GM12891 (cell line): Measurements from ENCODE around the gene GRIK3.

Experiments
- POLR2A ChIP-seq: IDR thresholded peaks from 2 replicates; pipeline ENCODE4 v1.6.1; 2011; ENCODE audit warnings: low read depth, low read length, control low read depth
- POLR2AphosphoS5 ChIP-seq: IDR thresholded peaks from 2 replicates; pipeline ENCODE4 v1.6.1; 2011; ENCODE audit warnings: low read depth, low read length, control low read depth
- TAF1 ChIP-seq: IDR thresholded peaks from 2 replicates; pipeline ENCODE4 v1.6.1; 2011; ENCODE audit warnings: low read depth, low read length, control low read depth

DNA sequence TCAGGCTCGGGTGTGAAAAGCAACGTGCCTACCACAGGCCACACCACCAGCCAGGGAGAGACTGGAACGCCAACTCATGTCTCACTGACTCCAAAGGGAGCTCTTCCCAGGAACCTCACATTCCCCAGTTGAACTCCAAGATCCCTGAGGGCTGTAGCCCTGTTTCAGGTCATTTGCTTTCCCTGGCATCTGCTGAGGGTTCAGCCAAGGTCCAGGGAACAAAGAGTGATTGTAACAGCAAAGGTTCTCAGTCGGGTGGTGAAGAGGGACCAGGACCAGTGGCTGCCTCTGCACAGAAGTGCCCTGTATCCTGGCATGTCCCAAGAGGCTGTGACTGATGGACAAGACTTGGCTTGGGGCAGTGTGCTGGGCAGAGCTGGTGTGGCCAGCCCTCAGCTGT, 42.8 kb downstream of the GRIK3 start:
- TF ChIP-seq POLR2A (no peak), TAF1 (no peak), POLR2AphosphoS5 (no peak)
